Measurements from ENCODE around the gene TNK1. TPM values are rescaled to one million over a fixed set of nuclear protein-coding genes. Genes with fewer than 3 reads are reported as not detected.
A peak's percentile ranks its signal among the peaks of the same experiment; 100 is the strongest.

TNK1 gene
- total and polyA plus RNA-seq, 12 donors = 1.1 to 4.4 (median 2.1) TPM

GRCh38 chr17:7380321-7380720, 568 bp upstream of the TNK1 start:
- Histone ChIP-seq H3K27me3 (peaks cover 0 to 61% (median 0%) of the 10 kb centered on the region in 7 donors), H3K27ac (peak overlapping the region in 9 of 10 donors; percentile 23 to 79 (median 67)), H3K9me3 (peaks cover 0 to 5% (median 0%) of the 10 kb centered on the region in 11 donors), H3K4me1 (peaks cover 6 to 33% (median 30%) of the 10 kb centered on the region in 9 donors), H3K4me3 (peak overlapping the region in 9 of 10 donors; percentile 31 to 59 (median 50)), H3K36me3 (no peaks in the 10 kb centered on the region)
- peak; percentile 54 to 73 for DNase-seq
- intact Hi-C loops (cut with DNase I) = no loop called here
- peak in 1 of 9 donors; percentile 7 for TF ChIP-seq CTCF (IDR thresholded peaks at IDR 0.05)
- 18 to 21% methylated on average over 7 of the region's 7 CpGs for WGBS, 2 donors
- peak; percentile 61 to 89 (median 82) for ATAC-seq

DNA sequence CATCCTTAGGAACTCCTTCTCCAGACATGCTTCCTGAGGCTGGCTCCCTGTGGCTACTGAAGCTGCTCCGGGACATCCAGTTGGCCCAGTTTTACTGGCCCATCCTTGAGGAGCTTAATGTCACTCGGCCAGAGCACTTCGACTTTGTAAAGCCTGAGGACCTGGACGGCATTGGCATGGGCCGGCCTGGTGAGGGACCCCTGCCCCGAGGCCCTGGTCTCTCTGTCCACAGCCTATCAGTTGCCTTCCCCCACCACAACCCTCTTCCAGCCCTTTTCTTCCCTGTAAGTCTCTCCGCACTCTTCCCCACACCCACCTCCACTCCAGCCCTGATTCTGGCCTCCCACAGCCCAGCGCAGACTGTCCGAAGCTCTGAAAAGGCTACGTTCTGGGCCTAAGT, 2.0 kb downstream of the TNK1 start:
- H3K4me3 ChIP-seq = no peak overlapping the region
- ATAC-seq (no peak), DNase-seq (no peak)
- 88 to 91% methylated on average over 10 of the region's 10 CpGs for WGBS, 2 donors
- peaks cover 0 to 12% (median 0%) of the 10 kb centered on the region in 9 donors for H3K36me3 ChIP-seq
- no peak overlapping the region for H3K27ac ChIP-seq
- intact Hi-C loops (cut with DNase I) = no loop called here
- peaks cover 0 to 61% (median 0%) of the 10 kb centered on the region in 7 donors for H3K27me3 ChIP-seq
- peaks cover 0 to 5% (median 0%) of the 10 kb centered on the region in 11 donors for H3K9me3 ChIP-seq
- TF ChIP-seq CTCF (IDR thresholded peaks at IDR 0.05) = no peak
- H3K4me1 ChIP-seq = peaks cover 6 to 33% (median 30%) of the 10 kb centered on the region in 9 donors

GRCh38 chr17:7383371-7383741, 2.5 kb downstream of the TNK1 start:
- 78 to 81% methylated on average over 11 of the region's 11 CpGs for WGBS, 2 donors
- DNase-seq (no peak), ATAC-seq (no peak)
- H3K4me1 ChIP-seq = peaks cover 6 to 33% (median 30%) of the 10 kb centered on the region in 9 donors
- H3K9me3 ChIP-seq = peaks cover 0 to 5% (median 0%) of the 10 kb centered on the region in 11 donors
- H3K27me3 ChIP-seq = peaks cover 0 to 61% (median 0%) of the 10 kb centered on the region in 7 donors
- intact Hi-C loops (cut with DNase I) = no loop called here
- H3K4me3 ChIP-seq = peak overlapping the region in 8 of 10 donors; percentile 34 to 55 (median 52)
- peaks cover 0 to 16% (median 0%) of the 10 kb centered on the region in 9 donors for H3K36me3 ChIP-seq
- TF ChIP-seq CTCF (IDR thresholded peaks at IDR 0.05) = no peak
- H3K27ac ChIP-seq = no peak overlapping the region

GRCh38 chr17:7383742-7384488, 3.0 kb downstream of the TNK1 start:
- Histone ChIP-seq H3K4me3 (peak overlapping the region in 9 of 10 donors; percentile 34 to 55 (median 51)), H3K4me1 (peaks cover 6 to 33% (median 30%) of the 10 kb centered on the region in 9 donors), H3K9me3 (peaks cover 0 to 4% (median 0%) of the 10 kb centered on the region in 11 donors), H3K36me3 (peaks cover 0 to 22% (median 0%) of the 10 kb centered on the region in 9 donors), H3K27me3 (peaks cover 0 to 58% (median 0%) of the 10 kb centered on the region in 7 donors), H3K27ac (peak overlapping the region in 2 of 10 donors; percentile 15 to 50)
- TF ChIP-seq CTCF (IDR thresholded peaks at IDR 0.05) = no peak
- peak in 1 of 2 donors; percentile 55 for DNase-seq
- WGBS, 2 donors = 9 to 16% methylated on average over 65 of the region's 65 CpGs
- ATAC-seq = peak; percentile 51 to 77 (median 62)
- intact Hi-C loops (cut with DNase I) = no loop called here
